Body of pancreas (tissue), 4 donors: ENCODE data around the gene DOK3. TPM values are rescaled to one million over a fixed set of nuclear protein-coding genes. Genes with fewer than 3 reads are reported as not detected.
A peak's percentile ranks its signal among the peaks of the same experiment; 100 is the strongest.

Source experiments
- ATAC-seq: fragments of 150-250 bp; one replicate; pipeline ENCODE4 v1.9.1; 2016
- DNase-seq, 4 donors: peaks; one replicate each; pipeline ENCODE4 v3.0.0-alpha.2; 2019
- H3K27ac ChIP-seq, 4 donors: fragments of 200-600 bp; sonication (generic); 1 replicate in 3 of 4; 2 replicates in 1 of 4; pipeline versions ENCODE4 v1.5.1 to v1.6.1; 2016 to 2019; ENCODE audit warnings: mild to moderate bottlenecking in 1 of 4, mixed read lengths in 1 of 4, moderate library complexity in 1 of 4
- H3K27me3 ChIP-seq, 2 donors: fragments of 200-600 bp; sonication (generic); one replicate each; pipeline ENCODE4 v1.6.0; 2016; ENCODE audit warnings: mild to moderate bottlenecking in 1 of 2
- H3K36me3 ChIP-seq, 2 donors: fragments of 200-600 bp; sonication (generic); replicated peaks in 1 of 2; 2 replicates each; pipeline ENCODE4 v1.5.1; 2016; ENCODE audit warnings: low read depth in 2 of 2; ENCODE audit not compliant: insufficient read depth in 1 of 2
- H3K4me1 ChIP-seq: fragments of 200-600 bp; sonication (generic); one replicate; pipeline ENCODE4 v1.6.0; 2016
- H3K4me3 ChIP-seq, 2 donors: fragments of 200-600 bp; sonication (generic); 1 replicate in 1 of 2; 2 replicates in 1 of 2; pipeline ENCODE4 v1.5.1; 2016 to 2019
- H3K9me3 ChIP-seq, 3 donors: fragments of 200-600 bp; sonication (generic); 1 replicate in 2 of 3; 2 replicates in 1 of 3; pipeline ENCODE4 v1.5.1; 2016
- CTCF ChIP-seq, 7 experiments: fragments of 450-650 bp in 4 of 7; fragments of 200-600 bp in 3 of 7; sonication (generic) in 3 of 7; IDR thresholded peaks; one replicate each; pipeline ENCODE4 v1.5.1; 2016 to 2019; ENCODE audit warnings: antibody characterized with exemption in 7 of 7
- POLR2A ChIP-seq, 3 donors: fragments of 450-650 bp; IDR thresholded peaks; one replicate each; pipeline ENCODE4 v1.6.1; 2016; ENCODE audit warnings: antibody characterized with exemption in 3 of 3, mild to moderate bottlenecking in 2 of 3
- WGBS, 2 donors: methylation state at CpG; one replicate each; pipeline ENCODE4 v1.1.5; 2017; 5-methylcytosine and 5-hydroxymethylcytosine counted together
- intact Hi-C: fragments of 100-400 bp; cut with DNase I; formaldehyde crosslinking; loops from one replicate; pipeline ENCODE4 v1.15.1; 2023
- total RNA-seq, 2 donors: library from RNA; depleted of rRNA; stranded (reverse); fragments of >200 nt; gene quantifications; one replicate each; pipeline ENCODE4 v1.1.0, GENCODE V29; 2016

DOK3 gene
- total RNA-seq, 2 donors from 2014 or later: 3.3 to 5.4 TPM

DNA sequence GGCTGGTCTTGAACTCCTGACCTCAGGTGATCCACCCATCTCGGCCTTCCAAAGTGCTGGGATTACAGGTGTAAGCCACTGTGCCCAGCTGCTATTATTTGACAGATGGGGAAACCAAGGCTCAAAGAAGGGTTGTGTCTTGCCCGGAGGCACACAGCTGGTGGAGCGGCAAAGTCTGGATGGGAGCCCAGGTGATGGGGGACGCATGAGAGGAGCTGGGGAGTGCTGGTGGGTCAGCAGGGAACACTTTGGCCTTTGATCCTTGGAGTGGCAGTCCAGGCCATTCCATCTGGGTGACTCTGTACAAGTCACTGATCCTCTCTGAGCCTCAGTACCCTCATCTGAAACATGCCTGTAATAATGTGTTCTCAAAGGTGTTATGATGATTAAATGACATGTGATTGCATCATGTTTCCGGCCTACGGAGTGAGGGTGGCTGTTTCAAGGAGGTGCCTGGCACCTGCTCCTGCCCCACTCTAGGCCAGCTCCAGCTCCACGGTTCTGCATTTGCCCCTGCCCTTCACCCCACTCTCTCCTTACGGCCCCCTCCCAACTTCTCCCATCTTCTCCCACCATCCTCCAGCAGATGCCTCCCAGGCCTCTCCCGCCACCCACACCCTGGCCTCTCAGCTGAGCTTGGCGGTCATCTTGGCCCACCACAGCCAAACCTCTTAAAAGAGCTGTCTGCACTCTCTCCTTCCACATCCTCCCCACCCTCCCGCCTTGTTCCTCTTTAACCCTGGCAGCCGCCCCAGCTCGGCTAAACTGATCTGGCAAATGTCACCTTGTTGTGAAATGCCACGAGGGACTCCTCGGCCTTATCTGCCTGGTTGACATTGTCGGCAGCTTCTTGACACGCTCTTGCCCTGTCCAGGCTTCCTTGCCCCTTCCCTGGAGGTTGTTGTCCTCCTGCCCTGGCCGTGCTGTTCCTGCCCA is 30.6 kb downstream of the DOK3 start:
- Histone ChIP-seq H3K4me3 (no peak overlapping the region), H3K27ac (peak overlapping the region in 2 of 4 donors; percentile 24 to 30), H3K9me3 (no peaks in the 10 kb centered on the region), H3K36me3 (no peaks in the 10 kb centered on the region), H3K4me1 (peaks cover 15% of the 10 kb centered on the region), H3K27me3 (no peaks in the 10 kb centered on the region)
- intact Hi-C loops: loop anchor here (10.0 kb wide), 1 partner anchor 164 kb away; the partner anchor contains the start of gene MXD3
- ATAC-seq (peak; percentile 58), DNase-seq (peak; percentile 61 to 81 (median 75))
- TF ChIP-seq CTCF (IDR thresholded peaks at IDR 0.05): no peak
- TF ChIP-seq POLR2A (IDR thresholded peaks at IDR 0.05): no peak
- 32 to 41% methylated on average over 18 of the region's 18 CpGs for WGBS, 2 donors

- H3K4me1 ChIP-seq: peaks cover 16% of the 10 kb centered on the region
- H3K4me3 ChIP-seq: no peak overlapping the region
- WGBS, 2 donors: 95% methylated on average over 10 to 13 of the region's 13 CpGs
- no peaks in the 10 kb centered on the region for H3K27me3 ChIP-seq
- TF ChIP-seq POLR2A (IDR thresholded peaks at IDR 0.05) (no peak), CTCF (IDR thresholded peaks at IDR 0.05) (no peak)
- H3K36me3 ChIP-seq: no peaks in the 10 kb centered on the region
- DNase-seq (no peak), ATAC-seq (no peak)
- no peaks in the 10 kb centered on the region for H3K9me3 ChIP-seq
- intact Hi-C loops: loop anchor here (10.0 kb wide), 1 partner anchor 163 kb away; the partner anchor contains the start of gene MXD3
- H3K27ac ChIP-seq: no peak overlapping the region
Measured at GRCh38 chr5:177477701-177478477, 31.7 kb downstream of the DOK3 start.

- intact Hi-C loops: loop anchor here (10.0 kb wide), 1 partner anchor 162 kb away; the partner anchor contains the start of gene MXD3
- Histone ChIP-seq H3K27me3 (no peaks in the 10 kb centered on the region), H3K4me3 (no peak overlapping the region), H3K9me3 (no peaks in the 10 kb centered on the region), H3K4me1 (peaks cover 28% of the 10 kb centered on the region), H3K36me3 (no peaks in the 10 kb centered on the region), H3K27ac (no peak overlapping the region)
- no peak for DNase-seq
- TF ChIP-seq POLR2A (IDR thresholded peaks at IDR 0.05): no peak
- no peak for TF ChIP-seq CTCF (IDR thresholded peaks at IDR 0.05)
- ATAC-seq: no peak
- 81 to 90% methylated on average over 9 to 18 of the region's 18 CpGs for WGBS, 2 donors
Measured at GRCh38 chr5:177476531-177477233, 32.9 kb downstream of the DOK3 start.

GRCh38 chr5:177475563-177476427 is 33.8 kb downstream of the DOK3 start:
- Histone ChIP-seq H3K4me1 (peaks cover 32% of the 10 kb centered on the region), H3K27me3 (no peaks in the 10 kb centered on the region), H3K36me3 (no peaks in the 10 kb centered on the region), H3K27ac (no peak overlapping the region), H3K9me3 (no peaks in the 10 kb centered on the region), H3K4me3 (no peak overlapping the region)
- DNase-seq (no peak), ATAC-seq (no peak)
- WGBS, 2 donors: 75 to 76% methylated on average over 11 of the region's 11 CpGs
- intact Hi-C loops: loop anchor here (10.0 kb wide), 1 partner anchor 161 kb away; the partner anchor contains the start of gene MXD3
- TF ChIP-seq CTCF (IDR thresholded peaks at IDR 0.05): no peak
- TF ChIP-seq POLR2A (IDR thresholded peaks at IDR 0.05): no peak
